OCI-LY7 (cell line): ENCODE measurements around the gene NAXE. TPM values are rescaled to one million over a fixed set of nuclear protein-coding genes. Genes with fewer than 3 reads are reported as not detected.

Experiments used
- BruUV-seq: library from RNA; stranded (reverse); fragments of 400-500 nt; replicated peaks from 2 replicates; lab custom pipeline; 2021; lab: Mats Ljungman, UMichigan
- CTCF ChIA-PET: fragments of 300-600 bp; sonication (Branson Sonifier 250); formaldehyde crosslinking; loops from one replicate; lab custom pipeline; 2022; ENCODE audit warnings: antibody characterized with exemption; ENCODE audit not compliant: unreplicated experiment; lab: Charles Lee
- POLR2A ChIA-PET: fragments of 300-600 bp; sonication (Branson Sonifier 250); formaldehyde crosslinking; loops from one replicate; lab custom pipeline; 2022; ENCODE audit warnings: antibody characterized with exemption; lab: Charles Lee
- DNase-seq: peaks from one replicate; pipeline ENCODE4 v3.0.0-alpha.2; 2015; ENCODE audit warnings: low spot score
- H2AFZ ChIP-seq: fragments of 200-600 bp; sonication (generic), shearing (Covaris generic); 2 replicates; pipeline ENCODE4 v1.6.1; 2014; ENCODE audit warnings: mild to moderate bottlenecking, antibody characterized with exemption, low read length, moderate library complexity
- H3K27ac ChIP-seq: fragments of 200-600 bp; sonication (generic); 2 replicates; pipeline ENCODE4 v1.5.1; 2014; ENCODE audit warnings: mixed run types, low read depth, mild to moderate bottlenecking, moderate library complexity, low read length, inconsistent platforms; ENCODE audit not compliant: poor library complexity, severe bottlenecking
- H3K36me3 ChIP-seq: fragments of 200-600 bp; sonication (generic); 2 replicates; pipeline ENCODE4 v1.6.1; 2014; ENCODE audit warnings: mild to moderate bottlenecking, antibody characterized with exemption, low read length, moderate library complexity, mixed read lengths; ENCODE audit not compliant: insufficient read depth
- H3K4me1 ChIP-seq: fragments of 200-600 bp; sonication (generic); 2 replicates; pipeline ENCODE4 v1.5.1; 2014; ENCODE audit warnings: mild to moderate bottlenecking, low read length; ENCODE audit not compliant: insufficient read depth, poor library complexity, severe bottlenecking
- H3K4me2 ChIP-seq: fragments of 200-600 bp; sonication (generic); 2 replicates; pipeline ENCODE4 v1.6.1; 2014; ENCODE audit warnings: mild to moderate bottlenecking, low read length
- H3K4me3 ChIP-seq: fragments of 200-600 bp; sonication (generic); 2 replicates; pipeline ENCODE4 v1.5.1; 2014; ENCODE audit warnings: mild to moderate bottlenecking, low read depth, low read length; ENCODE audit not compliant: poor library complexity, severe bottlenecking
- H3K79me2 ChIP-seq: fragments of 200-600 bp; sonication (generic); 2 replicates; pipeline ENCODE4 v1.6.1; 2016; ENCODE audit warnings: low read depth, mild to moderate bottlenecking, low read length, moderate library complexity, mixed read lengths; ENCODE audit not compliant: insufficient read depth
- H3K9me2 ChIP-seq: fragments of 200-600 bp; sonication (generic); 2 replicates; pipeline ENCODE4 v1.6.1; 2016; ENCODE audit warnings: mild to moderate bottlenecking, low read length, mixed read lengths; ENCODE audit not compliant: insufficient read depth
- H3K9me3 ChIP-seq: fragments of 200-600 bp; sonication (generic); 2 replicates; pipeline ENCODE4 v1.6.1; 2014; ENCODE audit warnings: mild to moderate bottlenecking, mixed run types, low read length, mixed read lengths
- H4K20me1 ChIP-seq: fragments of 200-600 bp; sonication (generic); 2 replicates; pipeline ENCODE4 v1.6.1; 2014; ENCODE audit warnings: mild to moderate bottlenecking, antibody characterized with exemption, low read length, moderate library complexity, mixed read lengths; ENCODE audit not compliant: insufficient read depth
- EZH2phosphoT487 ChIP-seq: fragments of 200-600 bp; sonication (generic); IDR thresholded peaks from 2 replicates; pipeline ENCODE4 v1.6.1; 2018; ENCODE audit warnings: low read depth, borderline replicate concordance, mild to moderate bottlenecking, mixed run types, antibody characterized with exemption, low read length, moderate library complexity, mixed read lengths
- intact Hi-C: fragments of 100-400 bp; cut with micrococcal nuclease; formaldehyde crosslinking; loops from one replicate; pipeline ENCODE4 v1.10.0; 2022; ENCODE audit not compliant: unreplicated experiment
- total RNA-seq, 2 experiments: library from RNA; depleted of rRNA in 1 of 2; stranded (reverse); fragments of >200 nt in 1 of 2; shearing (Covaris generic) in 1 of 2; gene quantifications; 2 replicates each; pipeline ENCODE4 v1.2.3, GENCODE V29; 2014 to 2022
- TF ChIP-seq, protein P1 (sequence below): fragments of 200-600 bp; sonication (generic); conservative IDR thresholded peaks from 2 replicates; pipeline ENCODE4 v1.5.1; 2014; ENCODE audit warnings: mild to moderate bottlenecking, antibody characterized with exemption, low read length, moderate library complexity, mixed read lengths

NAXE gene
- total RNA-seq, 2 experiments from 2014 or later = 61.1 to 71.6 TPM

DNA sequence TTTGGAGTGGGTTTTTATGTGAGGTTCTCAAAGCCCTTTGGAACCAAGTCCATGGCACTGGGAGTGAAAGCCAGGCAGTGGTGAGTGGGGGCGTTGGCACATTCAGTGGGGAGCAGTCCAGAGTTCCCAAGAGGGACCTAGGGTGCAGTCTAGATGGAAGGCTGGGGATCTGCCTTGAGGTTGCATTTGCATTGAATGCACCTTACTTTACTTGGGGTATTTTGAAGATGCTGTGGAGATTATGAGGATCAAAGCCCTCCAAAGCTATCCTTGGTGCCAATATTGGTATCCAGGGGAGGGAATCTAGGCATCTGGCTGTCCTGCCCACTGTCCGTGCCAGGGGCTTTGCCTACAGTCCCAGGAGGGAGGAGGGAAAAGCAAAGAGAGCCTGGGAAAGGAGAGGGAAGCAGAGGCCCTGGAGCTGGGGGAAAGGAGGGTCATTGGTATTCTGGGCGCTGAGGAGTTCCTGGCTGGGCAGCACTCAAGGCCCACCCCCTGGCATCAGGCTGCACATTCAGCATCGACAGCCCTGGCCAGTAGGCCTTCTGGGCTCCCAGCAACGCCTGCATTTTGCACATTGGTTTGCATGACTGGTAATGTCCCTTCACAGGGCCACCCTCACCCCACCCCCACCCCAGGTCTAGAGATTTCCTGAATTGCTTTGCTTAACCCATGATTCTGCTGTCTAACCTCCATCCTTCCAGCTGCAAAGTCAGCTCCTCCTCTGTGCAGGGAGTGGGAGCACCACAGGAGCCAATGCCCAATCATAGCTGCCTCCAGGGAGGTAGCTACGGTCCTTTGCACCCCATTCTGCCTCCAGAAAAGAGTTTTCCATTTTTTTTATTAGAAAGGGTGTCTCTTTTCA lies 49.5 kb downstream of the NAXE start:
- no peak overlapping the region for H3K4me3 ChIP-seq
- intact Hi-C loops = no loop called here
- POLR2A ChIA-PET = no interaction called here

DNA sequence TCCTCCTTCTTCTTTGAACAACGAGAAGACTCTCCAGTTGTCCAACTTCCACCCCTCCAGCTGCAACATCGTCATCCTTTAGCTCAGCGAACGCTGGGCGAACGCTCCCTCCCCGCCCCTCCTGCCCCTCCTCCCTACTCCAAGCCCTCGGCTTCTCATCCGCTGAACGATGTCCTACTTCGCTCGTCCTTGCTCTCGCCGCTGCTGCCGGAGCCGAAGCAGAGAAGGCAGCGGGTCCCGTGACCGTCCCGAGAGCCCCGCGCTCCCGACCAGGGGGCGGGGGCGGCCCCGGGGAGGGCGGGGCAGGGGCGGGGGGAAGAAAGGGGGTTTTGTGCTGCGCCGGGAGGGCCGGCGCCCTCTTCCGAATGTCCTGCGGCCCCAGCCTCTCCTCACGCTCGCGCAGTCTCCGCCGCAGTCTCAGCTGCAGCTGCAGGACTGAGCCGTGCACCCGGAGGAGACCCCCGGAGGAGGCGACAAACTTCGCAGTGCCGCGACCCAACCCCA lies 50.2 kb downstream of the NAXE start, which contains the start of gene BCAN:
Gene BCAN (plus strand): TSS at position 357 of the 504 bp plus-strand sequence. CDS start 3,938 bp downstream, outside the sequence.
- no peaks in the 10 kb centered on the region for H3K4me1 ChIP-seq
- no peak for DNase-seq
- no peak within 1 kb of the TSS for H3K4me3 ChIP-seq
- ChIA-PET CTCF (no interaction called here), POLR2A (no interaction called here)
- H3K9me2 ChIP-seq = no peaks in the 10 kb centered on the region
- H4K20me1 ChIP-seq = no peaks in the 10 kb centered on the region
- intact Hi-C loops = no loop called here
- no peak within 1 kb of the TSS for H3K4me2 ChIP-seq
- TF ChIP-seq, protein P1, sequence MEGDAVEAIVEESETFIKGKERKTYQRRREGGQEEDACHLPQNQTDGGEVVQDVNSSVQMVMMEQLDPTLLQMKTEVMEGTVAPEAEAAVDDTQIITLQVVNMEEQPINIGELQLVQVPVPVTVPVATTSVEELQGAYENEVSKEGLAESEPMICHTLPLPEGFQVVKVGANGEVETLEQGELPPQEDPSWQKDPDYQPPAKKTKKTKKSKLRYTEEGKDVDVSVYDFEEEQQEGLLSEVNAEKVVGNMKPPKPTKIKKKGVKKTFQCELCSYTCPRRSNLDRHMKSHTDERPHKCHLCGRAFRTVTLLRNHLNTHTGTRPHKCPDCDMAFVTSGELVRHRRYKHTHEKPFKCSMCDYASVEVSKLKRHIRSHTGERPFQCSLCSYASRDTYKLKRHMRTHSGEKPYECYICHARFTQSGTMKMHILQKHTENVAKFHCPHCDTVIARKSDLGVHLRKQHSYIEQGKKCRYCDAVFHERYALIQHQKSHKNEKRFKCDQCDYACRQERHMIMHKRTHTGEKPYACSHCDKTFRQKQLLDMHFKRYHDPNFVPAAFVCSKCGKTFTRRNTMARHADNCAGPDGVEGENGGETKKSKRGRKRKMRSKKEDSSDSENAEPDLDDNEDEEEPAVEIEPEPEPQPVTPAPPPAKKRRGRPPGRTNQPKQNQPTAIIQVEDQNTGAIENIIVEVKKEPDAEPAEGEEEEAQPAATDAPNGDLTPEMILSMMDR = no peak
- TF ChIP-seq EZH2phosphoT487 = no peak
- no peaks in the 10 kb centered on the region for H3K36me3 ChIP-seq
- no TSS peak for BruUV-seq
- H3K79me2 ChIP-seq = no peaks in the 10 kb centered on the region
- H2AFZ ChIP-seq = no peak within 1 kb of the TSS
- no peaks in the 10 kb centered on the region for H3K9me3 ChIP-seq
- no peak within 1 kb of the TSS for H3K27ac ChIP-seq

More for the DNA sequence above, 49.5 kb downstream of the NAXE start:
- CTCF ChIA-PET = no interaction called here
- Histone ChIP-seq H3K36me3 (no peaks in the 10 kb centered on the region), H3K79me2 (no peaks in the 10 kb centered on the region), H2AFZ (no peak overlapping the region), H3K4me1 (no peaks in the 10 kb centered on the region), H3K9me3 (no peaks in the 10 kb centered on the region), H4K20me1 (no peaks in the 10 kb centered on the region), H3K4me2 (no peak overlapping the region), H3K9me2 (no peaks in the 10 kb centered on the region), H3K27ac (no peak overlapping the region)
- TF ChIP-seq EZH2phosphoT487 = no peak
- TF ChIP-seq, protein P1 = no peak
- no TSS peak for BruUV-seq
- DNase-seq = no peak
